SK-N-MC (cell line): ENCODE data around the gene CDK8.

Experiments
- EZH2 ChIP-seq: fragments of 200-600 bp; sonication (generic); IDR thresholded peaks from one replicate; pipeline ENCODE4 v1.6.1; 2017; ENCODE audit warnings: antibody characterized with exemption
- FOXP2 ChIP-seq: optimal IDR thresholded peaks from 2 replicates; pipeline ENCODE3; 2011; ENCODE audit warnings: mild to moderate bottlenecking, moderate library complexity; ENCODE audit not compliant: insufficient read depth; ENCODE audit errors: extremely low read length, control extremely low read depth
- POLR2AphosphoS5 ChIP-seq: IDR thresholded peaks from 2 replicates; pipeline ENCODE4 v1.6.1; 2012; ENCODE audit warnings: mild to moderate bottlenecking, low read depth, low read length, borderline replicate concordance

GRCh38 chr13:26236296-26236695 lies 17.6 kb upstream of the CDK8 start:
- no peak for TF ChIP-seq EZH2
- no peak for TF ChIP-seq POLR2AphosphoS5
- TF ChIP-seq FOXP2 = no peak
